ENCODE data around the gene TH.

Gene TH

GRCh38 chr11:2208691-2209369 is 37.2 kb upstream of the TH start:
- DNase-seq (ENCODE audit: low spot score) = no peak

- DNase-seq (ENCODE audit: low spot score) = no peak
These were observed 36.4 kb upstream of the TH start for GRCh38 chr11:2207773-2208621.

GRCh38 chr11:2207212-2207611 is 35.6 kb upstream of the TH start:
- no peak for DNase-seq (ENCODE audit: low spot score)

- DNase-seq (ENCODE audit: low spot score) = no peak
These were observed 34.5 kb upstream of the TH start for GRCh38 chr11:2205981-2206690.

GRCh38 chr11:2205214-2205720 is 33.7 kb upstream of the TH start:
- no peak for DNase-seq (ENCODE audit: low spot score)

GRCh38 chr11:2204361-2205213 is 33.0 kb upstream of the TH start:
- no peak for DNase-seq (ENCODE audit: low spot score)

- DNase-seq (ENCODE audit: low spot score) = no peak
These were observed 32.0 kb upstream of the TH start for GRCh38 chr11:2203440-2204259.

- no peak for DNase-seq (ENCODE audit: low spot score)
These were observed 31.4 kb upstream of the TH start for GRCh38 chr11:2202900-2203439.

GRCh38 chr11:2202071-2202899 is 30.7 kb upstream of the TH start:
- DNase-seq (ENCODE audit: low spot score) = no peak

- DNase-seq (ENCODE audit: low spot score) = no peak
These were observed 29.9 kb upstream of the TH start for GRCh38 chr11:2201542-2201941.

- DNase-seq (ENCODE audit: low spot score) = no peak
These were observed 29.4 kb upstream of the TH start for GRCh38 chr11:2200957-2201519.

GRCh38 chr11:2200536-2200935 is 28.9 kb upstream of the TH start:
- DNase-seq (ENCODE audit: low spot score) = no peak

- no peak for DNase-seq (ENCODE audit: low spot score)
These were observed 28.1 kb upstream of the TH start for GRCh38 chr11:2199466-2200341.

- no peak for DNase-seq (ENCODE audit: low spot score)
These were observed 27.2 kb upstream of the TH start for GRCh38 chr11:2198621-2199365.

GRCh38 chr11:2197771-2198520 is 26.3 kb upstream of the TH start:
- DNase-seq (ENCODE audit: low spot score) = no peak

GRCh38 chr11:2196970-2197770 is 25.6 kb upstream of the TH start:
- DNase-seq (ENCODE audit: low spot score) = peak; percentile 38
